Ureter (tissue), 1 donor: ENCODE results near the gene PHF2. TPM values are rescaled to one million over a fixed set of nuclear protein-coding genes. Genes with fewer than 3 reads are reported as not detected.

ENCODE experiments used
- DNase-seq: peaks from one replicate; pipeline ENCODE4 v3.0.0-alpha.2; 2020; ENCODE audit warnings: low spot score
- total RNA-seq: library from RNA; stranded (reverse); gene quantifications from one replicate; pipeline ENCODE4 v1.2.4, GENCODE V29; 2023
- donor health status: DM: yes; HTN: yes; CAD: no.

Gene PHF2
- total RNA-seq, 1 donor from 2014 or later: 34.6 TPM

GRCh38 chr9:93701494-93702218 is 125.3 kb downstream of the PHF2 start:
- DNase-seq: no peak

GRCh38 chr9:93702261-93702660 is 125.9 kb downstream of the PHF2 start:
- no peak for DNase-seq

- no peak for DNase-seq
Measured at GRCh38 chr9:93708289-93708986, 132.1 kb downstream of the PHF2 start.

GRCh38 chr9:93708987-93709302 is 132.6 kb downstream of the PHF2 start:
- no peak for DNase-seq

- DNase-seq: no peak
Measured at GRCh38 chr9:93709600-93710369, 133.4 kb downstream of the PHF2 start.

- no peak for DNase-seq
Measured at GRCh38 chr9:93710370-93710723, 134.0 kb downstream of the PHF2 start.

- DNase-seq: no peak
Measured at GRCh38 chr9:93711002-93711401, 134.6 kb downstream of the PHF2 start.

GRCh38 chr9:93712896-93713295 is 136.5 kb downstream of the PHF2 start:
- DNase-seq: no peak

- DNase-seq: no peak
Measured at GRCh38 chr9:93713716-93714115, 137.3 kb downstream of the PHF2 start.

GRCh38 chr9:93721417-93721965 is 145.1 kb downstream of the PHF2 start:
- DNase-seq: no peak

GRCh38 chr9:93724852-93725251 is 148.5 kb downstream of the PHF2 start:
- DNase-seq: no peak

GRCh38 chr9:93725382-93725781 is 149.0 kb downstream of the PHF2 start:
- DNase-seq: no peak

GRCh38 chr9:93726147-93726546 is 149.8 kb downstream of the PHF2 start:
- DNase-seq: no peak

Other genes starting within 250 kb of the PHF2 start
- gene FAM120A, start 124.9 kb upstream of the PHF2 start, total RNA-seq: 197 TPM
- 61.4 TPM for gene FAM120AOS, start 123.0 kb upstream of the PHF2 start, total RNA-seq